Endothelial cell of umbilical vein (primary cell): ENCODE measurements around the gene RASL10B. TPM values are rescaled to one million over a fixed set of nuclear protein-coding genes. Genes with fewer than 3 reads are reported as not detected.

Source experiments
- BruUV-seq: library from RNA; stranded (reverse); fragments of 400-500 nt; replicated peaks from 2 replicates; lab custom pipeline; 2021; lab: Mats Ljungman, UMichigan
- CTCF ChIA-PET: fragments of 300-600, 350-600 bp; sonication (Branson Sonifier 250); formaldehyde crosslinking; loops from one replicate; lab custom pipeline; 2021; ENCODE audit warnings: antibody characterized with exemption, inconsistent platforms; lab: Charles Lee
- POLR2A ChIA-PET: fragments of 300-600, 350-600 bp; sonication (Branson Sonifier 250); formaldehyde crosslinking; loops from one replicate; lab custom pipeline; 2021; ENCODE audit warnings: antibody characterized with exemption, inconsistent platforms; lab: Charles Lee
- DNase-seq: peaks from one replicate; pipeline ENCODE4 v3.0.0-alpha.2; 2011; ENCODE audit warnings: low read depth, low spot score
- FAIRE-seq: peaks from 2 replicates; lab custom pipeline; 2011; peaks lifted over from hg19 to GRCh38; lab: Jason Lieb, UNC
- H2AFZ ChIP-seq: 2 replicates; pipeline ENCODE4 v1.6.0; 2012; ENCODE audit warnings: low read depth, low read length, control low read depth, inconsistent platforms
- H3K27ac ChIP-seq: 2 replicates; pipeline ENCODE4 v1.5.1; 2011; ENCODE audit warnings: low read depth, mild to moderate bottlenecking, control low read depth, low read length, moderate library complexity; ENCODE audit not compliant: insufficient read depth
- H3K27me3 ChIP-seq, 2 experiments: 2 replicates each; pipeline versions ENCODE4 v1.6.0 to v1.6.1; 2011; ENCODE audit warnings: low read length in 2 of 2, mixed read lengths in 1 of 2; ENCODE audit not compliant: control insufficient read depth in 2 of 2, insufficient read depth in 2 of 2
- H3K36me3 ChIP-seq, 2 experiments: 2 replicates in 1 of 2; 3 replicates in 1 of 2; pipeline ENCODE4 v1.5.1; 2011; ENCODE audit warnings: low read length in 2 of 2, mild to moderate bottlenecking in 1 of 2, moderate library complexity in 1 of 2; ENCODE audit not compliant: control insufficient read depth in 2 of 2, insufficient read depth in 2 of 2; ENCODE audit errors: extremely low read depth in 1 of 2
- H3K4me1 ChIP-seq: 3 replicates; pipeline ENCODE4 v1.5.1; 2011; ENCODE audit warnings: mild to moderate bottlenecking, low read length; ENCODE audit not compliant: control insufficient read depth, insufficient read depth; ENCODE audit errors: extremely low read depth
- H3K4me2 ChIP-seq: 2 replicates; pipeline ENCODE4 v1.6.1; 2011; ENCODE audit warnings: low read length, control low read depth, mixed read lengths; ENCODE audit not compliant: insufficient read depth
- H3K4me3 ChIP-seq, 3 experiments: fragments of 200-600 bp in 1 of 3; sonication (generic), shearing (Covaris generic) in 1 of 3; replicated peaks in 1 of 3; 2 replicates each; pipeline ENCODE4 v1.5.1; 2011 to 2016; ENCODE audit warnings: control low read depth in 3 of 3, low read length in 3 of 3, mild to moderate bottlenecking in 2 of 3, inconsistent platforms in 1 of 3, low read depth in 1 of 3, moderate library complexity in 1 of 3; ENCODE audit not compliant: insufficient read depth in 1 of 3
- H3K79me2 ChIP-seq: 2 replicates; pipeline ENCODE4 v1.6.0; 2012; ENCODE audit warnings: low read length, inconsistent platforms; ENCODE audit not compliant: control insufficient read depth, insufficient read depth
- H3K9ac ChIP-seq: replicated peaks from 2 replicates; pipeline ENCODE3; 2011; ENCODE audit warnings: low read length, control low read depth; ENCODE audit not compliant: insufficient read depth; ENCODE audit errors: extremely low read depth
- H3K9me1 ChIP-seq: replicated peaks from 3 replicates; pipeline ENCODE4 v1.6.0; 2011; ENCODE audit warnings: mild to moderate bottlenecking, low read length; ENCODE audit not compliant: control insufficient read depth, insufficient read depth; ENCODE audit errors: extremely low read depth
- H3K9me3 ChIP-seq: replicated peaks from 2 replicates; pipeline ENCODE4 v1.5.1; 2012; ENCODE audit warnings: low read length, inconsistent platforms; ENCODE audit not compliant: control insufficient read depth, insufficient read depth
- H4K20me1 ChIP-seq: replicated peaks from 2 replicates; pipeline ENCODE3; 2011; ENCODE audit warnings: mild to moderate bottlenecking, low read length; ENCODE audit not compliant: control insufficient read depth, insufficient read depth; ENCODE audit errors: extremely low read depth
- CTCF ChIP-seq, 2 donors: IDR thresholded peaks; 1 replicate in 1 of 2; 2 replicates in 1 of 2; pipeline ENCODE4 v1.5.1; 2011; ENCODE audit warnings: low read length in 2 of 2, mild to moderate bottlenecking in 2 of 2, moderate library complexity in 2 of 2, control low read depth in 1 of 2, inconsistent platforms in 1 of 2, low read depth in 1 of 2; ENCODE audit not compliant: insufficient read depth in 1 of 2; ENCODE audit errors: extremely low read depth in 1 of 2
- EZH2 ChIP-seq: IDR thresholded peaks from 2 replicates; pipeline ENCODE4 v1.6.1; 2012; ENCODE audit warnings: borderline replicate concordance, low read depth, mild to moderate bottlenecking, moderate library complexity, low read length, inconsistent platforms; ENCODE audit not compliant: severe bottlenecking
- FOS ChIP-seq: IDR thresholded peaks from 2 replicates; pipeline ENCODE4 v1.6.1; 2011; ENCODE audit warnings: mild to moderate bottlenecking, low read length, moderate library complexity, borderline replicate concordance; ENCODE audit not compliant: insufficient read depth
- GATA2 ChIP-seq: IDR thresholded peaks from 2 replicates; pipeline ENCODE4 v1.7.0; 2011; ENCODE audit warnings: low read depth, mild to moderate bottlenecking, moderate library complexity, mixed read lengths, low read length; ENCODE audit not compliant: insufficient read length, insufficient read depth
- JUN ChIP-seq: IDR thresholded peaks from 2 replicates; pipeline ENCODE4 v1.6.1; 2011; ENCODE audit warnings: borderline replicate concordance, low read depth; ENCODE audit not compliant: insufficient read length, insufficient read depth
- MAX ChIP-seq: IDR thresholded peaks from 2 replicates; pipeline ENCODE4 v1.6.1; 2011; ENCODE audit not compliant: insufficient read depth, insufficient read length
- MYC ChIP-seq: IDR thresholded peaks from one replicate; pipeline ENCODE4 v1.6.1; 2011; ENCODE audit warnings: mild to moderate bottlenecking, low read depth, low read length
- POLR2A ChIP-seq: IDR thresholded peaks from 2 replicates; pipeline ENCODE4 v1.6.1; 2012; ENCODE audit warnings: low read depth, mild to moderate bottlenecking, control low read depth, low read length
- dilution Hi-C: fragments of 300-500 bp; cut with MboI; formaldehyde crosslinking; loops from one replicate; pipeline ENCODE4 v1.15.0; 2019; ENCODE audit warnings: low sequenced_read_pairs; ENCODE audit not compliant: extremely low pct_ligation_motif_present
- intact Hi-C: fragments of 100-400 bp; cut with micrococcal nuclease; formaldehyde crosslinking; loops from one replicate; pipeline ENCODE4 v1.10.0; 2022
- polyA plus RNA-seq, 4 experiments: library from polyadenylated mRNA; depleted of rRNA in 3 of 4; stranded (reverse) in 3 of 4; unstranded in 1 of 4; fragments of >200 nt; gene quantifications; 2 replicates each; pipeline versions ENCODE4 v1.2.1 to v1.2.3, GENCODE V29; 2011 to 2012; ENCODE audit warnings: missing spikeins in 1 of 4
- total RNA-seq: library from RNA; stranded (reverse); gene quantifications from 2 replicates; pipeline ENCODE4 v1.2.3, GENCODE V29; 2021

RASL10B gene
- total and polyA plus RNA-seq, 2 donors (not counting 3 experiments of a cell fraction or from before 2014, with no cell fraction given) = 0.19 to 0.71 TPM

DNA sequence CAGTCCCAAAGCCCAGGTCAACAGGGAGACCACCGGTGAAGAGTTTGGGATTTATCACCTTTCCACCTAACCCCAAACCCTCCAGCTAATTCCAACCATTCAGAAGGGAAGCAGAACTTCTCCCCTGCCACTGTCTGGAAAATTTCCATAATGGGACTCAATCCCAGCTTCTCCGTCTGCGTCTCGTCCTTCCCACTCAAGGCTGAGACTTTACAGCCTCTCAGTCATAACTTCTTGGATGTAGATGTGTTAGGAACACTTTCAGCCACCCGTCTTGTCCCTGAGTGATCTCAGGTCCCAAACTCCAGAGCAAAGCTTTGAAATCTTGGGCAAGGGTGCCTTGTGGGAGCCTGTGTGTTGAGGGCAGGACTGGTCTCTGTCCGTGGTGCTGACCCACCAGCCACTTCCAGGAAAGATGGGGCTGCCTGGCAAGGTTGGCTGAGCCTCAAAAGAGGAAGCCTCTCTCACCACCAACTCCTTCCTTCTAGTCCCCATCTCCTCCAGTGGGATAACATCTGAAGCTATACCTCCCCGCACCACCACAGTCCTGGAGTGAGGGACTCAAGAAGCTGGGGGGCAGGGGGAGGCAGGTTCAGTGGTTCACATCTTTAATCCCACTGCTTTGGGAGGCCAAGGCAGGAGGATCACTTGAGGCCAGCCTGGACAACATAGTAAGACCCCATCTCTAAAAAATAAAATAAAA is 12.3 kb downstream of the RASL10B start:
- Histone ChIP-seq H2AFZ (no peak overlapping the region), H3K36me3 (no peaks in the 10 kb centered on the region), H3K4me3 (no peak overlapping the region), H3K4me2 (no peak overlapping the region), H3K9ac (no peak overlapping the region), H3K27ac (no peak overlapping the region), H3K79me2 (no peaks in the 10 kb centered on the region), H3K27me3 (peaks cover 27 to 37% of the 10 kb centered on the region in 2 experiments), H3K9me3 (no peaks in the 10 kb centered on the region), H3K9me1 (no peaks in the 10 kb centered on the region), H3K4me1 (no peaks in the 10 kb centered on the region), H4K20me1 (no peaks in the 10 kb centered on the region)
- CTCF ChIA-PET = interaction anchor here (0.9 to 1.5 kb wide), 3 partner anchors 21 to 204 kb away, joined by 4 to 10 read pairs (median 4); no protein-coding TSS in a partner anchor
- intact Hi-C loops (no loop called here), dilution Hi-C loops (loop anchor here (25.0 kb wide), 1 partner anchor 131 kb away; no protein-coding TSS in a partner anchor)
- FAIRE-seq = no peak
- peak; percentile 30 for DNase-seq
- POLR2A ChIA-PET = no interaction called here
- TF ChIP-seq GATA2 = no peak
- TF ChIP-seq POLR2A = no peak
- no peak for TF ChIP-seq MAX
- TF ChIP-seq FOS = no peak
- no peak for TF ChIP-seq MYC
- no peak for TF ChIP-seq CTCF (IDR thresholded peaks at IDR 0.05; ENCODE audit: extremely low read depth in 1 of 2, insufficient read depth in 1 of 2, low read depth in 1 of 2, low read length in 2 of 2)
- TF ChIP-seq EZH2 = no peak
- no peak for TF ChIP-seq JUN
- BruUV-seq = no TSS peak
